ENCODE measurements around the gene ADM2.

Gene ADM2

DNA sequence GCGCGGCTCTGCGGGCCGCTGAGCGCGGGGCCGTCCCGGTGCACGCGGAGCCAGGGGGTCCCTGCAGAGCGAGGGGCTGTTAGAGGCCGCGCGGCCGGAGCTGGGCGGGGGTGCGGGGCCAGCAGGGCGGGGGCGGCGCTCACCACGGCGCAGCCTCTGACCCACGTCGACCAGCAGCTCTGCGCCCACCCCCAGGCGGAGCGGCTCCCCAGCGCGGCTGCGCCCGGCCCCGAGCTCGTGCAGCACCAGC, 44.4 kb downstream of the ADM2 start:
- Histone ChIP-seq H3K4me1 (ENCODE audit: control insufficient read depth, insufficient read depth, low read depth, low read length) (peaks cover 43% of the 10 kb centered on the region), H3K27ac (ENCODE audit: low read length, poor library complexity, severe bottlenecking) (no peak overlapping the region), H3K79me1 (replicated peaks; ENCODE audit: low read length, poor library complexity, severe bottlenecking) (peaks cover 28% of the 10 kb centered on the region), H4K91ac (ENCODE audit: low read length) (peak overlapping the region; percentile 98), H2AK5ac (ENCODE audit: low read length, severe bottlenecking) (no peak overlapping the region), H3K23ac (ENCODE audit: low read length in 2 of 2) (peak overlapping the region in 1 of 2 experiments; percentile 44), H3K14ac (ENCODE audit: low read length in 2 of 2) (peak overlapping the region in 1 of 2 experiments; percentile 98), H2AFZ (ENCODE audit: low read depth, low read length) (peak overlapping the region; percentile 64), H3K9ac (ENCODE audit: low read length) (peak overlapping the region; percentile 94), H2BK12ac (ENCODE audit: low read length in 2 of 2) (no peak overlapping the region), H4K8ac (ENCODE audit: low read length) (peak overlapping the region; percentile 77), H3K9me3 (ENCODE audit: control insufficient read depth, low read length) (no peaks in the 10 kb centered on the region), H3K4me3 (ENCODE audit: insufficient read depth in 1 of 2, low read depth in 1 of 2, low read length in 2 of 2) (peak overlapping the region; percentile 80 to 84), H3K18ac (ENCODE audit: low read depth in 1 of 2, low read length in 2 of 2) (peak overlapping the region; percentile 86 to 98), H3K4ac (ENCODE audit: low read depth in 1 of 2, low read length in 2 of 2) (peak overlapping the region; percentile 91 to 99), H2BK120ac (ENCODE audit: low read depth, low read length) (peak overlapping the region; percentile 23), H3K27me3 (ENCODE audit: control insufficient read depth in 1 of 2, insufficient read depth in 1 of 2, low read length in 2 of 2) (peaks cover 0 to 11% of the 10 kb centered on the region in 2 experiments), H3K4me2 (ENCODE audit: low read length, poor library complexity, severe bottlenecking) (peak overlapping the region; percentile 49), H2BK5ac (ENCODE audit: low read depth, low read length, poor library complexity, severe bottlenecking) (peak overlapping the region; percentile 25), H3K36me3 (ENCODE audit: control insufficient read depth in 1 of 2, insufficient read depth in 2 of 2, low read depth in 1 of 2, low read length in 2 of 2) (peaks cover 32 to 39% of the 10 kb centered on the region in 2 experiments), H2BK15ac (ENCODE audit: low read depth, poor library complexity, severe bottlenecking) (peak overlapping the region; percentile 38)
- DNase-seq: no peak
- WGBS: 0% methylated on average over 9 of the region's 33 CpGs

DNA sequence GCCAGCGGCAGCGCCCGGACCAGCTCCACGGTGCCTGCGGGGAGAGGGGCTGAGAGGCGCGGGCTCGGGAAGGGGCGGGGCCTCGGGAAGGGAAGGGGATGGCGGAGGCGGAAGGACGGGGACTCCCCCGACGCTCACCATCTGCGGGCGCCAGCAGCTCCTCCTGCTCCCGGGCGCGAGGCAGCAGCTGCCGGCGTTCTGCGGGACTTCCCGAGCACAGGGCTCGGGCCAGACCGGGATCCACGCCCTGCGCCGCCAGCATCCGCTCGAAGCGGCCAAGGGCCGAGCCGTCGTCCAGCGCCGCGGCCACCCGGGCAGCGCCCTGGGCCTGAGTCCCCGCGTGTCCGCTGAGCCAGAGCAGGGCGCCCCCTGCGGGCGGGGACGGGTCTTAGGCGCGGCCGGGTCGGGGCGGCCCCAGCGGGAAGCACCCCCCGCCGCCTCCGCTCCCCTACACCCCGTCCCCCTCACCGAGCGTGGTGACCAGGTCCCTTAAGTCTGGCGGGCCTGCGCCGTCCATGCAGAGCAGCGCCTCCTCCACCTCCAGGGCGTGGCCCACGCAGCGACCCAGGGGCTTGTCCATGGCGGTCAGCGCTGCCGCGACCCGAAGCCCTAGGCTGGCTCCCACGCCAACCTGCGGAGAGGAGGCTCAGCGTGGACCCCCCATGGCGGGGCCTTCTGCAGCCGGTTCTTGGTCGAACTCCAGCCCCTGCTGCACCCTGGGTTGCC, 44.9 kb downstream of the ADM2 start:
- peaks cover 24% of the 10 kb centered on the region for H3K79me1 ChIP-seq (replicated peaks; ENCODE audit: low read length, poor library complexity, severe bottlenecking)
- peak overlapping the region; percentile 98 for H4K91ac ChIP-seq (ENCODE audit: low read length)
- H3K18ac ChIP-seq (ENCODE audit: low read depth in 1 of 2, low read length in 2 of 2): peak overlapping the region; percentile 86 to 98
- WGBS: 2% methylated on average over 59 of the region's 77 CpGs
- H4K8ac ChIP-seq (ENCODE audit: low read length): peak overlapping the region; percentile 77
- H2BK120ac ChIP-seq (ENCODE audit: low read depth, low read length): peak overlapping the region; percentile 23
- peak overlapping the region; percentile 49 for H3K4me2 ChIP-seq (ENCODE audit: low read length, poor library complexity, severe bottlenecking)
- H3K9me3 ChIP-seq (ENCODE audit: control insufficient read depth, low read length): no peaks in the 10 kb centered on the region
- H2BK5ac ChIP-seq (ENCODE audit: low read depth, low read length, poor library complexity, severe bottlenecking): no peak overlapping the region
- peak overlapping the region; percentile 80 to 84 for H3K4me3 ChIP-seq (ENCODE audit: insufficient read depth in 1 of 2, low read depth in 1 of 2, low read length in 2 of 2)
- peak; percentile 83 for DNase-seq
- H3K4ac ChIP-seq (ENCODE audit: low read depth in 1 of 2, low read length in 2 of 2): peak overlapping the region; percentile 91 to 99
- H3K9ac ChIP-seq (ENCODE audit: low read length): peak overlapping the region; percentile 94
- H2BK12ac ChIP-seq (ENCODE audit: low read length in 2 of 2): peak overlapping the region in 1 of 2 experiments; percentile 90
- H3K36me3 ChIP-seq (ENCODE audit: control insufficient read depth in 1 of 2, insufficient read depth in 2 of 2, low read depth in 1 of 2, low read length in 2 of 2): peaks cover 28 to 34% of the 10 kb centered on the region in 2 experiments
- H2AK5ac ChIP-seq (ENCODE audit: low read length, severe bottlenecking): no peak overlapping the region
- H3K4me1 ChIP-seq (ENCODE audit: control insufficient read depth, insufficient read depth, low read depth, low read length): peaks cover 48% of the 10 kb centered on the region
- peak overlapping the region in 1 of 2 experiments; percentile 98 for H3K14ac ChIP-seq (ENCODE audit: low read length in 2 of 2)
- H2AFZ ChIP-seq (ENCODE audit: low read depth, low read length): peak overlapping the region; percentile 64
- H3K27me3 ChIP-seq (ENCODE audit: control insufficient read depth in 1 of 2, insufficient read depth in 1 of 2, low read length in 2 of 2): peaks cover 0 to 16% of the 10 kb centered on the region in 2 experiments
- H3K27ac ChIP-seq (ENCODE audit: low read length, poor library complexity, severe bottlenecking): no peak overlapping the region
- H2BK15ac ChIP-seq (ENCODE audit: low read depth, poor library complexity, severe bottlenecking): peak overlapping the region; percentile 90
- H3K23ac ChIP-seq (ENCODE audit: low read length in 2 of 2): peak overlapping the region in 1 of 2 experiments; percentile 92

DNA sequence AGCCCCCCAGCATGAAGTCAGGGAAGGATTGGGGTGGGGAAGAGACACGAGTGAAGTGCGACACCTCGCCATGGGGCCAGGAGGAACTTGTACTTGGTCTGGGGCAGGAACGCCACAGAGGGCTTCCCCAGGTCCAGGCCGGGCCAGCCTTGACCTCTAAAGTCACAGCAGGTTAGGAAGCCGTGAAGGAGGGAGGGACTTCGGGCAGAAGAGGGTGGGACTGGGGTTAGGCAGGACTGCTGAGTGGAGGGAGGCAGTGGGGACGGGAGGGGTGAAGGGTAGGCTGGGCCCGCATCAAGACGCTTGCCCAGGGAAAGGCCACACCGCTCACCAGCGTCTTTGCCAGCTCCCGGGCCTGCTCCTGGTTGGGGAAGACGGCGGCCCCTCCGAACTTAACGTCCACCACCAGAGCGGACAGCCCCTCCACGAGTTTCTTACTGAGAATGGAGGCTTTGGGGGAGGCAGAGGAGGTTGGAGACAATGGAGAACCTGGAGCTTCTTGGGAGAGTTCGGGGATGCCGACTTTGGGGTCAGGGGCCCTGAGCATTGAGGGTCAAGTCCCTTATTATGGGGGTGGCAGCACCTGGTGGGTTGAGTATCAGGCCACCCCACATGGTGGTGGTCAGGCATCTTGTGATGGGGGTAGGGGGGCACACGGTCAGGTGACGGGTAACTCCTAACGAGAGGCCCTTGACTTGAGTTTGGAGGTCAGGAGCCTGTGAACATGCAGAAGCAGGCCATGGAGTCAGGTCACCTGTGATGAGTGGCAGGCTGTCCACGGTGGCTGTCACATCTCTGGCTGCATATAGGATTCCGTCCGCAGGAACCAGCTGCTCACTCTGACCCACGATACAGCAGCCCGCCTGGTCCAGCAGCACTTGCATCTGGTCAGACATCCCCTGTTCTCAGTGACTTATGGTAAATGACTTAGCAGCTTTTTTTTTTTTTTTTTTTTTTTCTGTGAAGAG, 45.8 kb downstream of the ADM2 start:
- Histone ChIP-seq H3K23ac (ENCODE audit: low read length in 2 of 2) (peak overlapping the region in 1 of 2 experiments; percentile 92), H2AFZ (ENCODE audit: low read depth, low read length) (no peak overlapping the region), H3K4ac (ENCODE audit: low read depth in 1 of 2, low read length in 2 of 2) (peak overlapping the region; percentile 91 to 99)

More for the DNA sequence above, 45.8 kb downstream of the ADM2 start:
- H3K18ac ChIP-seq (ENCODE audit: low read depth in 1 of 2, low read length in 2 of 2): peak overlapping the region; percentile 75 to 98
- peaks cover 15% of the 10 kb centered on the region for H3K79me1 ChIP-seq (replicated peaks; ENCODE audit: low read length, poor library complexity, severe bottlenecking)
- H2BK120ac ChIP-seq (ENCODE audit: low read depth, low read length): peak overlapping the region; percentile 23
- H3K4me3 ChIP-seq (ENCODE audit: insufficient read depth in 1 of 2, low read depth in 1 of 2, low read length in 2 of 2): peak overlapping the region; percentile 80 to 84
- peak overlapping the region; percentile 49 for H3K4me2 ChIP-seq (ENCODE audit: low read length, poor library complexity, severe bottlenecking)
- peak overlapping the region in 1 of 2 experiments; percentile 94 for H3K14ac ChIP-seq (ENCODE audit: low read length in 2 of 2)
- no peak overlapping the region for H2BK15ac ChIP-seq (ENCODE audit: low read depth, poor library complexity, severe bottlenecking)
- peaks cover 0 to 17% of the 10 kb centered on the region in 2 experiments for H3K27me3 ChIP-seq (ENCODE audit: control insufficient read depth in 1 of 2, insufficient read depth in 1 of 2, low read length in 2 of 2)
- peak; percentile 59 for DNase-seq
- H3K4me1 ChIP-seq (ENCODE audit: control insufficient read depth, insufficient read depth, low read depth, low read length): peaks cover 56% of the 10 kb centered on the region
- no peaks in the 10 kb centered on the region for H3K9me3 ChIP-seq (ENCODE audit: control insufficient read depth, low read length)
- H2AK5ac ChIP-seq (ENCODE audit: low read length, severe bottlenecking): no peak overlapping the region
- H2BK5ac ChIP-seq (ENCODE audit: low read depth, low read length, poor library complexity, severe bottlenecking): no peak overlapping the region
- H3K36me3 ChIP-seq (ENCODE audit: control insufficient read depth in 1 of 2, insufficient read depth in 2 of 2, low read depth in 1 of 2, low read length in 2 of 2): peaks cover 19 to 25% of the 10 kb centered on the region in 2 experiments
- WGBS: 61% methylated on average over 26 of the region's 29 CpGs
- peak overlapping the region; percentile 98 for H4K91ac ChIP-seq (ENCODE audit: low read length)
- no peak overlapping the region for H3K27ac ChIP-seq (ENCODE audit: low read length, poor library complexity, severe bottlenecking)
- H3K9ac ChIP-seq (ENCODE audit: low read length): peak overlapping the region; percentile 94
- peak overlapping the region in 1 of 2 experiments; percentile 47 for H2BK12ac ChIP-seq (ENCODE audit: low read length in 2 of 2)
- H4K8ac ChIP-seq (ENCODE audit: low read length): peak overlapping the region; percentile 77

All from mesenchymal stem cell (in vitro differentiated cells and primary cell).